Measurements from ENCODE around the gene NPR3.

GRCh38 chr5:32708949-32709348 lies 2.2 kb upstream of the NPR3 start:
- TF ChIP-seq CTCF (IDR thresholded peaks at IDR 0.05) = no peak
- TF ChIP-seq POLR2A (IDR thresholded peaks at IDR 0.05) = no peak
